CD4-positive, CD25-positive, alpha-beta regulatory T cell (primary cell): ENCODE measurements around the gene PLXDC2. TPM values are rescaled to one million over a fixed set of nuclear protein-coding genes. Genes with fewer than 3 reads are reported as not detected.
A peak's percentile ranks its signal among the peaks of the same experiment; 100 is the strongest.

Experiments
- ATAC-seq, 2 donors: fragments of 150-1000 bp; cut with Tn5 transposase; one replicate each; pipeline ENCODE4 v1.10.0; 2021; ENCODE audit warnings: low read depth in 2 of 2, moderate number of reproducible peaks in 2 of 2, moderate library complexity in 1 of 2
- DNase-seq, 3 donors: peaks; one replicate each; pipeline versions ENCODE4 v3.0.0 to v3.0.0-alpha.2; 2012 to 2022; ENCODE audit warnings: mixed read lengths in 1 of 3
- H3K27ac ChIP-seq: one replicate; pipeline ENCODE4 v1.7.0; 2013; ENCODE audit warnings: mild to moderate bottlenecking, low read length; ENCODE audit not compliant: insufficient read depth, poor library complexity, severe bottlenecking
- H3K27me3 ChIP-seq: one replicate; pipeline ENCODE4 v1.7.0; 2013; ENCODE audit warnings: low read length; ENCODE audit not compliant: control insufficient read depth, insufficient read depth
- H3K36me3 ChIP-seq: one replicate; pipeline ENCODE4 v1.7.0; 2013; ENCODE audit warnings: mild to moderate bottlenecking, low read length, moderate library complexity; ENCODE audit not compliant: control insufficient read depth, insufficient read depth
- H3K4me1 ChIP-seq: 2 replicates; pipeline ENCODE4 v1.7.0; 2013; ENCODE audit warnings: mild to moderate bottlenecking, low read length; ENCODE audit not compliant: insufficient read depth, control insufficient read depth, poor library complexity, severe bottlenecking
- H3K4me3 ChIP-seq: one replicate; pipeline ENCODE4 v1.7.0; 2013; ENCODE audit warnings: low read depth, mild to moderate bottlenecking, low read length, moderate library complexity
- H3K9me3 ChIP-seq, 2 experiments: 1 replicate in 1 of 2; 2 replicates in 1 of 2; pipeline ENCODE4 v1.7.0; 2013; ENCODE audit warnings: low read length in 2 of 2, mild to moderate bottlenecking in 1 of 2, moderate library complexity in 1 of 2; ENCODE audit not compliant: control insufficient read depth in 2 of 2
- H3K27ac Mint-ChIP-seq, 3 donors: one replicate each; pipeline ENCODE4 v1.8.0; 2020 to 2022; ENCODE audit warnings: mild to moderate bottlenecking in 3 of 3, mixed read lengths in 3 of 3, moderate library complexity in 2 of 3
- H3K27me3 Mint-ChIP-seq: one replicate; pipeline ENCODE4 v1.8.0; 2022; ENCODE audit warnings: mild to moderate bottlenecking, mixed read lengths
- H3K36me3 Mint-ChIP-seq: one replicate; pipeline ENCODE4 v1.8.0; 2020; ENCODE audit warnings: mixed read lengths
- H3K4me1 Mint-ChIP-seq, 4 donors: one replicate each; pipeline ENCODE4 v1.8.0; 2020 to 2022; ENCODE audit warnings: mixed read lengths in 4 of 4, mild to moderate bottlenecking in 1 of 4
- H3K4me3 Mint-ChIP-seq, 4 donors: one replicate each; pipeline ENCODE4 v1.8.0; 2020 to 2022; ENCODE audit warnings: mild to moderate bottlenecking in 4 of 4, mixed read lengths in 4 of 4, moderate library complexity in 3 of 4
- H3K9me3 Mint-ChIP-seq, 7 donors: one replicate each; pipeline ENCODE4 v1.8.0; 2020 to 2022; ENCODE audit warnings: mixed read lengths in 7 of 7, mild to moderate bottlenecking in 3 of 7, moderate library complexity in 2 of 7
- polyA plus RNA-seq, 4 donors: library from polyadenylated mRNA; unstranded; fragments of 300-500 nt; fragmentation: Illumina TruSeq; gene quantifications; one replicate each; pipeline ENCODE4 v1.2.3, GENCODE V29; 2021
- total RNA-seq: library from RNA; stranded (reverse); gene quantifications from one replicate; pipeline ENCODE4 v1.2.3, GENCODE V29; 2022

Gene PLXDC2
- total and polyA plus RNA-seq, 5 donors from 2014 or later, result 0.03 to 1.8 (median 0.10) TPM; not detected in 2

DNA sequence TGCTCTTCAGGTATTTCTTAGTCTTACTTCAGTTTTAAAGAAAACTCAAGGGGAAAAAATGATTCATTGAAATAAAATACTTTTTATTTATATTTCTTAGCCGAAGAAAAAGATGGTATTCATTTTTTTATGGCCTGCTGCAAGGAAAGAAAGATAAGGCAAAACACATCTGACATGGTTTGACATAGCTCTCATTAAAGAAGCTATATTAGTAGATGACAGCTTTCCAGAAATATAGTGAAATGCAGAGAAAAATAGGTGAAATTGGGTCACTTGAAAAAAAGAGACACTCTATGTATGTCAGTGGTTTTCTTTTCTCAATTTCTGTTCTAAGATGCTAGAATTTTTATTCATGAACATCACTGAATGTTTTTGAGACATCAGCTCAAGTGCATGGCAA, 438.3 kb downstream of the PLXDC2 start:
- Histone ChIP-seq H3K36me3 (no peaks in the 10 kb centered on the region), H3K27me3 (no peaks in the 10 kb centered on the region), H3K4me1 (no peaks in the 10 kb centered on the region), H3K9me3 (no peaks in the 10 kb centered on the region), H3K27ac (no peak overlapping the region), H3K4me3 (no peak overlapping the region)
- H3K9me3 Mint-ChIP-seq, result peaks cover 0 to 15% (median 4%) of the 10 kb centered on the region in 7 donors
- no peak for DNase-seq
- no peak overlapping the region for H3K4me3 Mint-ChIP-seq
- no peaks in the 10 kb centered on the region for H3K4me1 Mint-ChIP-seq
- no peaks in the 10 kb centered on the region for H3K27me3 Mint-ChIP-seq
- H3K36me3 Mint-ChIP-seq, result no peaks in the 10 kb centered on the region
- H3K27ac Mint-ChIP-seq, result no peak overlapping the region
- no peak for ATAC-seq

DNA sequence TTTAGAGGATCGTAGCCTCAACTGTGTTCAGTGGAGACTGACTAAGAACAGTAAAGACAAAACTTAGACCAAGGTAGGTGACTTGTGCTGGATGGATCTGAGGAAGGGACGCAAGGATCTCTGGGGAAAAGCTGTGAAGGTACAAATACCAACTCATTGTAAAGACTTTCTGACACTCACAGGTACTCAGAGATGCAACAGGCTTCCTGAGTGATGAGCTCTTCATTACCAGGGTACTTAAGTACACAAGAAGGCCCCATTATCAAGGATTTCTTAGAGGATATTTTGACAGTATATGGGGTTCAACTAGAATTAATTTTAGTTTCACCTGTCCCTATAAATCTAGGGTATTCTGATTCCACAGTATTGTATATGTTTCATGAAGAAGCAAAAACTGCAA, 440.7 kb downstream of the PLXDC2 start:
- Mint-ChIP-seq H3K27me3 (no peaks in the 10 kb centered on the region), H3K9me3 (peaks cover 0 to 18% (median 6%) of the 10 kb centered on the region in 7 donors), H3K4me1 (no peaks in the 10 kb centered on the region), H3K4me3 (no peak overlapping the region), H3K36me3 (no peaks in the 10 kb centered on the region), H3K27ac (peak overlapping the region in 1 of 3 donors; percentile 77)
- Histone ChIP-seq H3K27me3 (no peaks in the 10 kb centered on the region), H3K9me3 (peaks cover 0 to 5% of the 10 kb centered on the region in 2 experiments), H3K36me3 (no peaks in the 10 kb centered on the region), H3K27ac (no peak overlapping the region), H3K4me1 (no peaks in the 10 kb centered on the region), H3K4me3 (peak overlapping the region; percentile 21)
- no peak for DNase-seq
- ATAC-seq, result no peak

DNA sequence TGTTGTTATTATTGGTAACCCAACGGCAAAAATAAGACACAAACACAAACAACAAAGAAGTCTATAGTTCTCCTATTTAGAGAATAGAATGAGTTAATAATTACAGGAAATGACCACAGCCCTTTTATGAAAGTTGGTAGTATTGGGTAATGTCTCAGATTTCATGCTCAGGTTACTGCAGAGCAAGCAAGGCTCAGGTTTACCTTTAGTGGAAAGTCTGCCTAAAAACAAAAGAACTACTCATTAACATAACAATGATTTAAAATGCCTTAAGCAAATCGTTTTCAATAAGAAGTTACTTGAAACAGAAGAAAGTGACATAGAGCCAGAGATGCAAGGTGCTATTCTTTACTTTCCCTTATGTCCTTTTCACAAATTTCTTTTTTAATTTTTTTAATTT, 441.2 kb downstream of the PLXDC2 start:
- no peaks in the 10 kb centered on the region for H3K36me3 ChIP-seq
- no peak overlapping the region for H3K4me3 Mint-ChIP-seq
- H3K9me3 Mint-ChIP-seq, result peaks cover 0 to 18% (median 6%) of the 10 kb centered on the region in 7 donors
- no peak overlapping the region for H3K27ac ChIP-seq
- H3K27ac Mint-ChIP-seq, result no peak overlapping the region
- H3K27me3 ChIP-seq, result no peaks in the 10 kb centered on the region
- H3K4me1 ChIP-seq, result no peaks in the 10 kb centered on the region
- ATAC-seq (no peak), DNase-seq (no peak)
- H3K4me1 Mint-ChIP-seq, result no peaks in the 10 kb centered on the region
- no peaks in the 10 kb centered on the region for H3K27me3 Mint-ChIP-seq
- H3K4me3 ChIP-seq, result no peak overlapping the region
- no peaks in the 10 kb centered on the region for H3K36me3 Mint-ChIP-seq
- peaks cover 0 to 8% of the 10 kb centered on the region in 2 experiments for H3K9me3 ChIP-seq

DNA sequence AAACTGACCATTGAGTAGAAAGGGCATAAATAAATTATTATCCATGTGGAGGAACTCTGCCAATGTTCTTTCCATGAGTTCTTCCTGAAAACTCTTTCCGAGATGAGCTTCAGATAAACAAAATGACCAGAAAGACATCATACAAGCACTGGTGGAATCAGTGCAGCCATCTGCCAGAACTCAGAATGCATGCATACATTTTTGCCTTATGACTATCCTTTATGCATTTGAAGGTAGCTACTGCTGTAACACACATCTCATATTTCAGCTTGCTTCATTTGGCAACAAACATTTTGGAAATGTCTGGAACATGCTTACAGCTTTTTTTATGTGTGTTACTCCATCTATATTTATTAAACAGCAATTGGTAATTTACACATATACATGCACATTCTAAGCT, 448.9 kb downstream of the PLXDC2 start:
- Mint-ChIP-seq H3K36me3 (no peaks in the 10 kb centered on the region), H3K27ac (no peak overlapping the region), H3K4me3 (no peak overlapping the region), H3K4me1 (no peaks in the 10 kb centered on the region), H3K27me3 (no peaks in the 10 kb centered on the region), H3K9me3 (peaks cover 0 to 22% (median 8%) of the 10 kb centered on the region in 7 donors)
- no peaks in the 10 kb centered on the region for H3K36me3 ChIP-seq
- peaks cover 0 to 12% of the 10 kb centered on the region in 2 experiments for H3K9me3 ChIP-seq
- DNase-seq, result no peak
- no peaks in the 10 kb centered on the region for H3K27me3 ChIP-seq
- no peak overlapping the region for H3K27ac ChIP-seq
- ATAC-seq, result no peak
- H3K4me3 ChIP-seq, result no peak overlapping the region
- H3K4me1 ChIP-seq, result no peaks in the 10 kb centered on the region

DNA sequence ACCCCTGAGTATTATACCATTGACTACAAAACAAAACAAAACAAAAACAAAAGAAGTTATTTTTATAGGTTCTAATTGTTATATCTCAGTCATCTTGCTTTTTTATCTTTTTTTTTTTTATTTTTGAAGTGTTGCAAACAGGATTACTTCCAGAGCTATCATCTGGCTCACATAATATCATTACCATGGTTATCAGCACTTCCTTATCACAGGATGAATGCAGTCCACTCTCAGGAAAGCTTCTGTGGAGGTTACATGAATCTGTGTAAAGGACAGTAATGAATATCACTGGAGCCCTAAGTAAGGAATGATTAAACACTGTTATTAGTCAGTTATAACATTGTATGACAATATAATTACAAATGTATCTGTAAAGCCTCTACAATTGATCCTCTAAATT, 451.5 kb downstream of the PLXDC2 start:
- ATAC-seq (no peak), DNase-seq (no peak)
- H3K27ac ChIP-seq, result no peak overlapping the region
- H3K36me3 ChIP-seq, result no peaks in the 10 kb centered on the region
- no peak overlapping the region for H3K27ac Mint-ChIP-seq
- no peaks in the 10 kb centered on the region for H3K36me3 Mint-ChIP-seq
- peaks cover 1 to 2% of the 10 kb centered on the region in 2 experiments for H3K9me3 ChIP-seq
- H3K9me3 Mint-ChIP-seq, result peaks cover 6 to 21% (median 8%) of the 10 kb centered on the region in 7 donors
- H3K4me1 Mint-ChIP-seq, result no peaks in the 10 kb centered on the region
- no peaks in the 10 kb centered on the region for H3K27me3 ChIP-seq
- no peak overlapping the region for H3K4me3 ChIP-seq
- no peaks in the 10 kb centered on the region for H3K27me3 Mint-ChIP-seq
- no peak overlapping the region for H3K4me3 Mint-ChIP-seq
- no peaks in the 10 kb centered on the region for H3K4me1 ChIP-seq

DNA sequence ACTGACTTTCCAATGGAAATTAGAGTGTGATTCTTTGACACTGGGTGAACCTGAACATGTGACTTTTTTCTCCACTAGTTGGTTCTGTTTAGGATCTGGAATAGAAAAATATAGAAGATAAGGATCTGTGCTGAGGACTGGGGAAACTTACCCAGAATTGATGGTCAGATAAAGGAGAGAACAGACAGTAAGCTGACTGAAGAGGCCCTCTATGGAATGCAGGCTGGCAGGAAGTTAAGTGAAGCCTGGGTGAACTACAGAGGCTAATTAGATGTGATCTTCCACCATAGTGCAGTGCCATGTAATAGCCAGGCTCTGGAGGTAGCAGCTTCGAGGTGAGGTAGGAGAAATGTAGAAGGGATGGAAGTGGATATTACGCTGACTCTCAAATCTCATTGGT, 455.3 kb downstream of the PLXDC2 start:
- no peak for ATAC-seq
- no peaks in the 10 kb centered on the region for H3K27me3 ChIP-seq
- H3K9me3 Mint-ChIP-seq, result peaks cover 4 to 24% (median 10%) of the 10 kb centered on the region in 7 donors

DNA sequence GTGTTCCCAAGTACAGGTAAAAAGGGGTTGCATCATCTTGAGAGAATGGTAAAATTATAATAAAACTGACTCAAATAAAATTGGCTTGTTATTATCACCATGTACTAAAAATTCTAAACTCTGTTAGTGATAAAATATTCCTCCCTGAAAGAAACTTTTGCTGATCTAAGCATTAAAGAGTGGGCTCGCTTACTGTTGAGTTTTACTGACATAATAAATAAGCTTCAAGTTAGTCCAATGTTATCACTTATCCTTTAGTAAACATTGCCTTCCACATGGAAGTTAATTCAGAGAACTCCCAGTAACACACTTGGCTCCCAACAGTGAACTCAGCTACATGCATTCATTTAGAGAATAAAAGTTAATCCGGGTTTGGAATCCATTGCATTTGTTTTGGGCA, 456.4 kb downstream of the PLXDC2 start:
- Histone ChIP-seq H3K27ac (no peak overlapping the region), H3K9me3 (peaks cover 0 to 2% of the 10 kb centered on the region in 2 experiments), H3K4me3 (no peak overlapping the region), H3K36me3 (no peaks in the 10 kb centered on the region), H3K4me1 (no peaks in the 10 kb centered on the region), H3K27me3 (no peaks in the 10 kb centered on the region)
- no peak for DNase-seq
- Mint-ChIP-seq H3K4me1 (no peaks in the 10 kb centered on the region), H3K27ac (no peak overlapping the region), H3K4me3 (no peak overlapping the region), H3K36me3 (no peaks in the 10 kb centered on the region), H3K9me3 (peaks cover 6 to 21% (median 13%) of the 10 kb centered on the region in 7 donors), H3K27me3 (no peaks in the 10 kb centered on the region)
- ATAC-seq, result no peak

More for the DNA sequence above, 455.3 kb downstream of the PLXDC2 start:
- Mint-ChIP-seq H3K27me3 (no peaks in the 10 kb centered on the region), H3K27ac (no peak overlapping the region), H3K4me1 (no peaks in the 10 kb centered on the region), H3K4me3 (no peak overlapping the region), H3K36me3 (no peaks in the 10 kb centered on the region)
- Histone ChIP-seq H3K9me3 (peaks cover 0 to 2% of the 10 kb centered on the region in 2 experiments), H3K4me1 (no peaks in the 10 kb centered on the region), H3K27ac (no peak overlapping the region), H3K4me3 (no peak overlapping the region), H3K36me3 (no peaks in the 10 kb centered on the region)
- no peak for DNase-seq

DNA sequence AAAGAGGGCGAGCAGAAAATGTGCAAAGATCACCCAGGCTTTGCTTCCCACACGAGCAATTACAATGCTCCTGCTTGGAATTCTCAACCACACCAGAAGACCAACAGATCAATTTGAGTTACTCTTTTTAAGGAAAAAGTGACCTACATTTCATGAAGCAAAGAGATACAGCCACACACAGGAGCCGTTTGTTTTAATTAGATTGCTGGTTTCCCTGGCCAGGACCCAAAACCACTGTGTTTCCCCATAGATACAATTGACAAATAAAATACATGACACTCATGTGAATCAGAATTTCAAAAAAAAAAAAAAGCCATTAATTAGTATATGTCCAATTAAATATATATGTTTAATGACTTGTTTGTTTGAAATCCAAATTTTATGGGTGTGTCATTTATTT, 458.3 kb downstream of the PLXDC2 start:
- Mint-ChIP-seq H3K27ac (no peak overlapping the region), H3K9me3 (peaks cover 6 to 21% (median 12%) of the 10 kb centered on the region in 7 donors), H3K4me1 (no peaks in the 10 kb centered on the region), H3K4me3 (no peak overlapping the region), H3K36me3 (no peaks in the 10 kb centered on the region), H3K27me3 (no peaks in the 10 kb centered on the region)
- no peaks in the 10 kb centered on the region for H3K27me3 ChIP-seq
- H3K27ac ChIP-seq, result no peak overlapping the region
- DNase-seq (no peak), ATAC-seq (no peak)
- H3K4me1 ChIP-seq, result no peaks in the 10 kb centered on the region
- H3K36me3 ChIP-seq, result no peaks in the 10 kb centered on the region
- no peak overlapping the region for H3K4me3 ChIP-seq
- H3K9me3 ChIP-seq, result peaks cover 0 to 2% of the 10 kb centered on the region in 2 experiments
